PC-3 (cell line): ENCODE results near the gene ATP1A4.

Source experiments
- CTCF ChIP-seq: fragments of 300-600 bp; sonication (generic); conservative IDR thresholded peaks from 2 replicates; pipeline ENCODE4 v1.5.1; 2017; ENCODE audit warnings: antibody characterized with exemption, low read depth, mild to moderate bottlenecking, low read length
- EZH2 ChIP-seq: fragments of 300-600 bp; sonication (generic); IDR thresholded peaks from one replicate; pipeline ENCODE4 v1.6.1; 2017; ENCODE audit warnings: antibody characterized with exemption, mild to moderate bottlenecking, low read length; ENCODE audit not compliant: unreplicated experiment

GRCh38 chr1:160162931-160163330 lies 11.5 kb downstream of the ATP1A4 start:
- TF ChIP-seq CTCF (no peak), EZH2 (no peak)
